Measurements from ENCODE around the gene TFB2M.

The TFB2M gene

DNA sequence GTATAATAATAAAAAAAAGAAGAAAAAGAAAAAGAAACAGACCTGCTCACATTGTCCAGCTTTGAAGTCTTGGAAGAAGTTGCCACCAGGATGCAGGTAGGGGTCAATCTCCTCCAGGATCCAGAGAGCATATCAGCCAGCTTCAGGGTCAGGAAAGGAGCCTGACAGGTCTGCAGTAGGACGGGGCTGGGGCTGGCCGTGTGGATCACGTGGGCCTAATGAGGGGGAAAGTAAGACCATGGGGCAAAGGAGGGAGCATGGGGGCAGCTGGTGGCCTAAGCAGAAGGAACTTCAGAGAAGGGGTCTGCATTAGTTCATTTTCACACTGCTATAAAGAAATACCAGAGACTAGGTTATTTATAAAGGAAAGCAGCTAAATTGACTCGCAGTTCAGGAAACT lies 39.7 kb downstream of the TFB2M start:
- H3K36me3 ChIP-seq, result no peaks in the 10 kb centered on the region
- H3K27me3 ChIP-seq, result no peaks in the 10 kb centered on the region
- H3K4me3 ChIP-seq (ENCODE audit: low read depth in 1 of 2, low read length in 1 of 2), result no peak overlapping the region
- peaks cover 8 to 18% of the 10 kb centered on the region in 2 experiments for H3K4me1 ChIP-seq (ENCODE audit: control insufficient read depth in 1 of 2, insufficient read depth in 1 of 2, low read depth in 1 of 2, low read length in 1 of 2)
- no peaks in the 10 kb centered on the region for H3K9me3 ChIP-seq
- TF ChIP-seq CTCF (IDR thresholded peaks at IDR 0.05), result no peak
- H3K27ac ChIP-seq, result peak overlapping the region; percentile 87

GRCh38 chr1:246519514-246519913 lies 46.5 kb downstream of the TFB2M start:
- H3K27me3 ChIP-seq, result no peaks in the 10 kb centered on the region

DNA sequence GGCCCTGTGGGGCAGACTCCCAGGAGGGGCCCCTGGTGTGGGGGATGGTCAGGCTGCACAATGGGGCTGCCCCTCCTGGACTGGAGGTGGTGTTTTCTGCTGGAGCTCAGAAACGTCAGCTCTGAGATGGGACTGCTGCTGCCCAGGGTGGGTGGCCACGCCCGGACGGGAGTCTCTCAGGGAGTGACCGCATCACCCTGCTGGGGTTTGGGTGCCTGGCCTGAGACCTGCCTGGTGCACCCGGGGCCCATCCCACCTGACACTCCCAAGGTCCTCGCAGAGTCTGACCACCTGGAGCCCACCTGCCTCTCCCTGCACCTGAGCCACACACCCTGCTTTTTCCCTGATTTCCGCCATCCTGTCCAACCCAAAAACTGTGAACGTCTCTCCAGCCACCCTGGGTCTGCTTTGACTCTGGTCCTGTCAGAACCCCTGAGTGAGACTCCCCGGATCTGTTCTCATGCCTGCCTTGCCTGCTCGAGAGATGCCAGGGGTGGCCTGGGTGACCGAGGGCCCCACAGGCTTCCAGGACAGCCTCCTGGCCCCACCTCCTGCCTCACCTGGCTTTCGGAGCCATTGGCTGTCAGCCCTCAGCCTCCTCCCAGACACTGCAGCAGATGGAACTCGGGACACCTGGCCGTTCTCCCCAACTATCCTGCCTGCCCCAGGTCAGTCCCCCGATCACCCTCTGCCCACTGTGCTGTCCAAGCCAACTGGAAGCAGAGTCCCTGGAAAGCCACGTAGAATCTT lies 47.4 kb downstream of the TFB2M start:
- Histone ChIP-seq H3K4me1 (ENCODE audit: control insufficient read depth in 1 of 2, insufficient read depth in 1 of 2, low read depth in 1 of 2, low read length in 1 of 2) (no peaks in the 10 kb centered on the region), H3K27ac (no peak overlapping the region), H3K27me3 (no peaks in the 10 kb centered on the region), H3K36me3 (no peaks in the 10 kb centered on the region), H3K9me3 (peaks cover 27% of the 10 kb centered on the region), H3K4me3 (ENCODE audit: low read depth in 1 of 2, low read length in 1 of 2) (no peak overlapping the region)
- TF ChIP-seq CTCF (IDR thresholded peaks at IDR 0.05), result no peak

More at GRCh38 chr1:246519514-246519913, 46.5 kb downstream of the TFB2M start:
- Histone ChIP-seq H3K9me3 (peaks cover 24% of the 10 kb centered on the region), H3K4me1 (ENCODE audit: control insufficient read depth in 1 of 2, insufficient read depth in 1 of 2, low read depth in 1 of 2, low read length in 1 of 2) (no peaks in the 10 kb centered on the region), H3K27ac (no peak overlapping the region), H3K4me3 (ENCODE audit: low read depth in 1 of 2, low read length in 1 of 2) (no peak overlapping the region), H3K36me3 (no peaks in the 10 kb centered on the region)
- TF ChIP-seq CTCF (IDR thresholded peaks at IDR 0.05), result no peak

GRCh38 chr1:246517391-246517790 lies 48.7 kb downstream of the TFB2M start:
- Histone ChIP-seq H3K4me3 (ENCODE audit: low read depth in 1 of 2, low read length in 1 of 2) (no peak overlapping the region), H3K27me3 (no peaks in the 10 kb centered on the region), H3K36me3 (no peaks in the 10 kb centered on the region), H3K9me3 (peaks cover 27% of the 10 kb centered on the region), H3K4me1 (ENCODE audit: control insufficient read depth in 1 of 2, insufficient read depth in 1 of 2, low read depth in 1 of 2, low read length in 1 of 2) (no peaks in the 10 kb centered on the region), H3K27ac (no peak overlapping the region)
- TF ChIP-seq CTCF (IDR thresholded peaks at IDR 0.05), result no peak

DNA sequence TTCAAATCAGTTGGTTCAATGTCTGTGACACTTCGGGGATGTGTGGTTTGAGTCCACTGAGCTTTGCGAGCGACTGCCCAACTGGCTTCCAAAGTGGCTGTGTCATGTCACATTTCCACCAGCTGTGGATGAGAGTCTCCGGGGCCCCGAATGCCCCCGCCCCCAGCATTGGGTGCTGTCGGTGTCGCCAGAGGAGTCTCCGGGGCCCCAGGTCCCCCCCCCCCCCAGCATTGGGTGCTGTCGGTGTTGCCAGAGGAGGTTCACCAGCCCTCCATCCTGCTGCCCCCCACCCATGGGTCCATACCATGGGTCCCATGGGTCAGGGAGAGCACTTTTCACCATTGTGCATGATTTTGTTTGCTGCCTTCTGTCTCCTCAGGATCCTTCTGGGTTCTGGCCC lies 49.9 kb downstream of the TFB2M start:
- Histone ChIP-seq H3K36me3 (no peaks in the 10 kb centered on the region), H3K27me3 (no peaks in the 10 kb centered on the region), H3K4me3 (ENCODE audit: low read depth in 1 of 2, low read length in 1 of 2) (no peak overlapping the region), H3K4me1 (ENCODE audit: control insufficient read depth in 1 of 2, insufficient read depth in 1 of 2, low read depth in 1 of 2, low read length in 1 of 2) (no peaks in the 10 kb centered on the region), H3K27ac (no peak overlapping the region), H3K9me3 (peaks cover 27% of the 10 kb centered on the region)
- no peak for TF ChIP-seq CTCF (IDR thresholded peaks at IDR 0.05)

All from neutrophil (primary cell).